IMR-90 (cell line): ENCODE results near the gene RAB3C. TPM values are rescaled to one million over a fixed set of nuclear protein-coding genes. Genes with fewer than 3 reads are reported as not detected.

Experiments
- ATAC-seq: fragments of 200-7000 bp; cut with Tn5 transposase; 2 replicates; pipeline ENCODE4 v1.9.1; 2020; ENCODE audit warnings: low read depth, mild to moderate bottlenecking, moderate library complexity
- BruUV-seq: library from RNA; stranded (reverse); fragments of 400-500 nt; replicated peaks from 2 replicates; lab custom pipeline; 2021; lab: Mats Ljungman, UMichigan
- CTCF ChIA-PET: fragments of 300-600 bp; formaldehyde crosslinking; extraction: SDS; loops from one replicate; lab custom pipeline; 2021; ENCODE audit warnings: antibody characterized with exemption; lab: Yijun Ruan, JAX
- POLR2A ChIA-PET: fragments of 300-600 bp; sonication (Branson Sonifier 250); formaldehyde crosslinking; loops from one replicate; lab custom pipeline; 2022; ENCODE audit warnings: antibody characterized with exemption; ENCODE audit not compliant: unreplicated experiment; lab: Charles Lee
- DNase-seq: peaks from one replicate; pipeline ENCODE4 v3.0.0; 2013
- H2AFZ ChIP-seq: replicated peaks from 2 replicates; pipeline ENCODE3; 2013; ENCODE audit warnings: low read length, mild to moderate bottlenecking; ENCODE audit not compliant: poor library complexity
- H2AK5ac ChIP-seq: 2 replicates; pipeline ENCODE4 v1.6.1; 2013; ENCODE audit warnings: low read depth, low read length, inconsistent platforms
- H2AK9ac ChIP-seq: replicated peaks from 2 replicates; pipeline ENCODE3; 2013; ENCODE audit warnings: mild to moderate bottlenecking, low read depth, low read length, moderate library complexity; ENCODE audit not compliant: poor library complexity
- H2BK120ac ChIP-seq: 2 replicates; pipeline ENCODE4 v1.6.1; 2013; ENCODE audit warnings: low read depth, low read length, inconsistent platforms
- H2BK15ac ChIP-seq: 3 replicates; pipeline ENCODE4 v1.6.1; 2013; ENCODE audit warnings: low read depth, low read length, inconsistent platforms
- H2BK20ac ChIP-seq: 2 replicates; pipeline ENCODE4 v1.6.1; 2013; ENCODE audit warnings: low read depth, mild to moderate bottlenecking, inconsistent platforms, low read length, moderate library complexity
- H2BK5ac ChIP-seq: 2 replicates; pipeline ENCODE4 v1.6.1; 2013; ENCODE audit warnings: mild to moderate bottlenecking, low read depth, low read length, inconsistent platforms; ENCODE audit not compliant: poor library complexity, severe bottlenecking
- H3K14ac ChIP-seq: replicated peaks from 2 replicates; pipeline ENCODE4 v1.6.1; 2013; ENCODE audit warnings: low read depth, low read length, inconsistent platforms
- H3K18ac ChIP-seq: 2 replicates; pipeline ENCODE4 v1.6.1; 2013; ENCODE audit warnings: low read depth, low read length, control low read depth
- H3K23ac ChIP-seq: 2 replicates; pipeline ENCODE4 v1.6.1; 2013; ENCODE audit warnings: low read depth, low read length, inconsistent platforms
- H3K27ac ChIP-seq: 2 replicates; pipeline ENCODE4 v1.5.1; 2013; ENCODE audit warnings: mild to moderate bottlenecking, control low read depth, low read length; ENCODE audit not compliant: insufficient read depth
- H3K27me3 ChIP-seq: 2 replicates; pipeline ENCODE4 v1.6.1; 2013; ENCODE audit warnings: low read length; ENCODE audit not compliant: control insufficient read depth, insufficient read depth
- H3K36me3 ChIP-seq: 2 replicates; pipeline ENCODE4 v1.6.1; 2013; ENCODE audit warnings: low read length, mixed read lengths; ENCODE audit not compliant: control insufficient read depth, insufficient read depth
- H3K4ac ChIP-seq: 2 replicates; pipeline ENCODE4 v1.6.1; 2013; ENCODE audit warnings: low read depth, low read length, inconsistent platforms
- H3K4me1 ChIP-seq: 2 replicates; pipeline ENCODE4 v1.6.1; 2013; ENCODE audit warnings: low read length, mixed read lengths; ENCODE audit not compliant: control insufficient read depth, insufficient read depth
- H3K4me2 ChIP-seq: 2 replicates; pipeline ENCODE4 v1.6.1; 2013; ENCODE audit warnings: low read depth, mild to moderate bottlenecking, control low read depth, low read length, moderate library complexity
- H3K4me3 ChIP-seq: 2 replicates; pipeline ENCODE4 v1.5.1; 2013; ENCODE audit warnings: low read depth, mild to moderate bottlenecking, control low read depth, low read length, moderate library complexity; ENCODE audit not compliant: insufficient read depth
- H3K56ac ChIP-seq: 2 replicates; pipeline ENCODE4 v1.6.1; 2013; ENCODE audit warnings: low read length, inconsistent platforms; ENCODE audit not compliant: insufficient read depth; ENCODE audit errors: extremely low read depth
- H3K79me1 ChIP-seq, 2 experiments: 2 replicates each; pipeline ENCODE4 v1.6.1; 2013; ENCODE audit warnings: low read length in 2 of 2, inconsistent platforms in 1 of 2, low read depth in 1 of 2
- H3K9ac ChIP-seq: 2 replicates; pipeline ENCODE4 v1.6.1; 2013; ENCODE audit warnings: low read depth, low read length, control low read depth
- H3K9me1 ChIP-seq: 2 replicates; pipeline ENCODE4 v1.6.1; 2013; ENCODE audit warnings: low read length, inconsistent platforms; ENCODE audit not compliant: insufficient read depth
- H3K9me3 ChIP-seq: 2 replicates; pipeline ENCODE4 v1.6.1; 2013; ENCODE audit warnings: low read length; ENCODE audit not compliant: control insufficient read depth, insufficient read depth
- H4K20me1 ChIP-seq: 2 replicates; pipeline ENCODE4 v1.6.1; 2013; ENCODE audit warnings: low read length, inconsistent platforms; ENCODE audit not compliant: insufficient read depth
- H4K5ac ChIP-seq: 2 replicates; pipeline ENCODE4 v1.6.1; 2013; ENCODE audit warnings: mild to moderate bottlenecking, low read depth, low read length, control low read depth
- H4K8ac ChIP-seq, 2 experiments: 2 replicates each; pipeline ENCODE4 v1.6.1; 2013; ENCODE audit warnings: low read depth in 2 of 2, low read length in 2 of 2, control low read depth in 1 of 2, inconsistent platforms in 1 of 2
- H4K91ac ChIP-seq: 2 replicates; pipeline ENCODE4 v1.6.1; 2013; ENCODE audit warnings: low read depth, low read length, inconsistent platforms; ENCODE audit not compliant: insufficient read depth
- CEBPB ChIP-seq: IDR thresholded peaks from 2 replicates; pipeline ENCODE4 v1.6.1; 2012; ENCODE audit warnings: low read depth, low read length, improper control_type of control experiment
- RFX5 ChIP-seq: IDR thresholded peaks from 2 replicates; pipeline ENCODE4 v1.8.0; 2012; ENCODE audit warnings: low read depth, mild to moderate bottlenecking, low read length, moderate library complexity
- USF2 ChIP-seq: fragments of 150-350 bp; IDR thresholded peaks from 2 replicates; pipeline ENCODE4 v1.6.1; 2017; ENCODE audit warnings: mild to moderate bottlenecking, antibody characterized with exemption, low read length, low read depth
- dilution Hi-C: fragments of 300-500 bp; cut with HindIII; formaldehyde crosslinking; loops from one replicate; pipeline ENCODE4 v1.14.3; 2018; ENCODE audit warnings: low sequenced_read_pairs; ENCODE audit not compliant: unreplicated experiment
- in situ Hi-C: fragments of 300-500 bp; cut with MboI; formaldehyde crosslinking; loops from 3 replicates; pipeline ENCODE4 v1.14.3; 2019; ENCODE audit warnings: low sequenced_read_pairs, inconsistent platforms, mixed read lengths
- intact Hi-C: fragments of 100-400 bp; cut with micrococcal nuclease; formaldehyde crosslinking; loops from 2 replicates; pipeline ENCODE4 v1.10.0; 2022
- polyA plus RNA-seq, 3 experiments: library from polyadenylated mRNA; depleted of rRNA; stranded (reverse); fragments of >200 nt; gene quantifications; 2 replicates each; pipeline ENCODE4 v1.2.3, GENCODE V29; 2012; ENCODE audit warnings: low replicate concordance in 1 of 3
- total RNA-seq: library from RNA; depleted of rRNA; stranded (reverse); fragments of >200 nt; gene quantifications from 2 replicates; pipeline ENCODE4 v1.2.3, GENCODE V29; 2012

The RAB3C gene
- total and polyA plus RNA-seq, 2 of the 4 experiments (the other 2 are of a cell fraction): not detected

GRCh38 chr5:58615972-58616371 lies 33.1 kb downstream of the RAB3C start:
- no peak overlapping the region for H3K4me2 ChIP-seq
- in situ Hi-C loops (no loop called here), intact Hi-C loops (no loop called here), dilution Hi-C loops (no loop called here)
- no peak overlapping the region for H2BK5ac ChIP-seq
- BruUV-seq: no TSS peak
- no peak overlapping the region for H2BK15ac ChIP-seq
- no peak overlapping the region for H4K91ac ChIP-seq
- no peaks in the 10 kb centered on the region for H3K27me3 ChIP-seq
- no peak overlapping the region for H3K9ac ChIP-seq
- no peak overlapping the region for H2BK20ac ChIP-seq
- no peak for TF ChIP-seq RFX5
- no peak for TF ChIP-seq USF2
- no peak for TF ChIP-seq CEBPB
- H3K27ac ChIP-seq: no peak overlapping the region
- no peak overlapping the region for H3K23ac ChIP-seq
- H3K4me1 ChIP-seq: no peaks in the 10 kb centered on the region
- H2AK5ac ChIP-seq: no peak overlapping the region
- H3K18ac ChIP-seq: no peak overlapping the region
- no peaks in the 10 kb centered on the region for H3K9me3 ChIP-seq
- H3K4ac ChIP-seq: no peak overlapping the region
- H3K14ac ChIP-seq: no peak overlapping the region
- H4K5ac ChIP-seq: no peak overlapping the region
- no peaks in the 10 kb centered on the region for H3K9me1 ChIP-seq
- H4K20me1 ChIP-seq: no peaks in the 10 kb centered on the region
- no peak overlapping the region for H3K4me3 ChIP-seq
- H4K8ac ChIP-seq: no peak overlapping the region
- no peak overlapping the region for H2AK9ac ChIP-seq
- no peaks in the 10 kb centered on the region for H3K36me3 ChIP-seq
- H3K56ac ChIP-seq: no peak overlapping the region
- no peaks in the 10 kb centered on the region for H3K79me1 ChIP-seq
- ChIA-PET POLR2A (no interaction called here), CTCF (no interaction called here)
- no peak overlapping the region for H2BK120ac ChIP-seq
- DNase-seq (no peak), ATAC-seq (no peak)
- no peak overlapping the region for H2AFZ ChIP-seq
